HG03064 (cell line): Measurements from ENCODE around the gene ULBP2.
"Not testable (repeated sequence)": the region's sequence is repeated elsewhere in the genome, so short reads cannot be mapped to it uniquely, and the experiment has no call there.

ENCODE experiments used
- ATAC-seq: cut with Tn5 transposase; IDR thresholded peaks from one replicate; pipeline ENCODE4 v1.9.1; 2021; ENCODE audit warnings: low read depth; ENCODE audit not compliant: unreplicated experiment

The ULBP2 gene

DNA sequence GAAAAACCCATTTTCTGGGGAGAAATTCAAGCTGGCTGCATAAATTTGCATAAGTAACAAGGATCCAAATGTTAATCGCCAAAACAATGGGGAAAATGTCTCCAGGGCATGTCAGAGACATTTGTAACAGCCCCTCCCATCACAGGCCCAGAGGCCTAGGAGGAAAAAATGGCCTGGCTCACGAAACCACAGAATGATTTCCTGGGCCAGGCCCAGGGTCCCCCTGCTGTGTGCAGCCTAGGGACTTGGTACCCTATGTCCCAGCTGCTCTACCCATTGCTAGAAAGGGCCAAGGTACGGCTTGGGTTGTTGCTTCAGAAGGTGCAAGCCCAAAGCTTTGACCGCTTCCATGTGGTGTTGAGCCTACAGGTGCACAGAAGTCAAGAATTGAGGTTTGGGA lies 33.3 kb upstream of the ULBP2 start:
- not testable (repeated sequence) for ATAC-seq

GRCh38 chr6:149909701-149910470 lies 31.9 kb upstream of the ULBP2 start:
- no peak for ATAC-seq

DNA sequence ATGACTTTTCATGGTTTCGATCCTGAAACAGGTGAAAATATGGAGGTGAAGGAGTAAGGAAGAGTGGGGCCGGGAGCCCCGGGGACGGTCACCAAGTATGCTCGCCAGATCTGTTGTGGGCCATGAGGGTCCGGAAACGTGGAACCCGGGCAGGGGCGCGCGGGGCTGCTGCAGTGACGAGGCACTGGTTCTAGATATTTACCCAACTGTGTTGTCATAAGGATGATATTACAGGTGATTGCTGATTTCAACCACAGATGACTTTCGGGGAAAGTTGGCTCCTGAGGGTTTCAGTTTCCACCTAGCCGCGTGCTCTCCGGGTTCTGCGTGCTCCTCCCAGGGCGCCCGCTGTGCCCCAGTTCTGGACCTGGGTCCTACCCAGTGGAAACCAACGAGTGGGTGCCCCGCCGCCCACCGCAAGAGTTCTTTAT lies 31.1 kb upstream of the ULBP2 start:
- ATAC-seq: no peak

DNA sequence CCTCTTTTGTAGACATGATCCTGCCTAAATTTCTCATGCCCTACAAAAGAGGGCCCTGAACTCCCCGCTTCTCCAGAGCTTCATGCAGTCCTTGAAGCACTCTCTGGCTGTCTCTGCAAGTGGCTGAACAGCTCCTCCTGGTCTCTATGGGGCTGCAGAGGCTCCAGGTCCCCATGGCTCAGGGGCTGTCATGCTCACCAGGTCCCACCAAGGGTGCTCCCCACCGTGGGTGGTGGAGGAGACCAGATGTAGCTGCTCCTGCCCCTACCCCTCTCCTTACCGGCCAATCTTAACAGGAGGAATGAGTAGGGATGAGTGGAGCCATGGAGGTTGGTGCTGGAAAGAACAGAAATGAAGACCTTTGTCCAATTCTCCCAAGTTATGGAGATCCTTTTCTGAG lies 29.1 kb upstream of the ULBP2 start:
- ATAC-seq: not testable (repeated sequence)

- no peak for ATAC-seq
These were observed 28.7 kb upstream of the ULBP2 start for GRCh38 chr6:149913085-149913484.

DNA sequence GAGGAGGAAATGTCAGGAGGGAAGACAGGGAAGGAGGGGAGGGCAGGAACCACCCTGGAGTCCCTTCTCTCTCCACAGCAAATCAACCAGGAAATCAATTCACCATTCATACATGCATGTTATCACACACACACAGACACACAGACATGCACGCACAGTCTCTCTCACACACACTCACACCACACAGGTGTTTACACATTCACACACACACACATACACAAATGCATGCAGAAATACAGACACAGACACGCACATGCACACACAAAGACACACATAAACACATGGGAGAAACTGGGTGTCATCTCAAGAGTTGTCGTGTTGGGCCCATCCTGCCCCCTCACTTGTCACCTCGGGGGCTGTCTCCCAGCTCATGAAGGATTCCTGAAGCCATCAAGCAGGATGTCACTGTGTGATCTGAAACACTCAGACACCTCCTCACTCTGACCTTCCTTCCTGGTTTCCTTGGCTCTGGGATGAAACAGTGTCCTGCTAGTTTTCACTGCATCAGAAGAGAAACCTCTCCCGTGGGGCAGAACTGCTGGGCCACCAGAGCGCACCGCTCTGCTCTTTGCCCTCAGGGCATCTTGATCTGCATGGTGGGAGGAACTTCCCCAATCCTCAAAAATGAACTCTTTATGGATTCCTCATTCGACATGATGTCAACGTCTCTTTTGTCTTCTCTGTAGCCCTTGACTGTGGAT lies 28.1 kb upstream of the ULBP2 start:
- ATAC-seq: no peak

- no peak for ATAC-seq
These were observed 25.6 kb upstream of the ULBP2 start for GRCh38 chr6:149915970-149916865.

DNA sequence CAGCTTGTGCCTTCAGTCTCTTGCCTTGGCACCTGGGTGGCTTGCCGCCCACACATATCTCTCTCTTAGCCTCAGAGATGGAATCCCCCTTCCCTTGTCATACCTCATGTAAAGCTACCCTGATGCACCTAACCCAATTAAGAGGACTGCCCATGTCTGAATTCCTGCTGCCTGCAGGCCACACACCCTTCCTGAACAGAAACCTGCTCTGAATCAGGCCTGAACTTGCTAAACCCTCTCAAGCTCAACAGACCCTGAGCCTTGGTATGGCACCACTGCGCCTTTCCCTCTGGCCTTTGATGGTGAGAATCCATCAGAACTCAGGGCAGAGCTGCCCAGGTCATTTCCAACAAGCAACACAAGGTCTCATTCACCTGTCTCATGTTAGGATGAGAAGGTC lies 24.1 kb upstream of the ULBP2 start:
- ATAC-seq: no peak

DNA sequence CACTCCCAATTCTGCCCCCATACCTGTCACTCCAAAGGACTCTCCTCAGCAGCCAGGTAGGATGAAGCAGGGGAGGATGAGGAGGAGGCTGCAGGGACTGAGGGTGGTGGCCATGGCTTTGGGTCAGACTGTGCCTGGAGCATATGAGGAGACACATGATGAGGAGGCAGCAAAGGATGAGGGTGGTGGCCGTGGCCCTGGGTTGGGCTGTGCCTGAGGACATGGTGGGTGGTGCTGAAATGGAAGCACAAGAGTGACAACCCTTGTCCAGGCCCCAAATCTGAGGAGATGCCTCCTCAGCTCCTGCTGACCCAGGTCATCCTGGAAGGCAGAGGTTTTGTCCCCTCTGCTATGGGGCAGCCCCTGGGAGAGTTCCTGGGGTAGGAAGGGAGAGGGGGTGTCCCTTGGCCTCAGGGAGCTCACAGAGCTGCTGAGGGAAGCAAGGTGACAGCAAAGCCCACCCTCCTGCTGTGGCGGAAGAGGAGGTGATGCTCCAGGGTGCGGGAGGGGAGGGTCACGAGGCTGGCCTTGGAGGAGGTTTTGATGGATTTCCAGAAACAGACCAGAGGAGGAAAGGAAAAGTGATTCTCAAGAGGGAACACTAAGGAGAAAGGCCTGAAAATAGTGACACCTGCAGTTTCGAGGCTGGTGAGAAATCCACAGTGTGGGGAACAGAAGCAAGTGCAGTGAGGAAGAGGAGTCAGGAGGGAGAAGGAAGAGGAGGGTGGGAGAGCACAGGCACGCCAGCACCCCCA lies 23.5 kb upstream of the ULBP2 start:
- ATAC-seq: no peak

- ATAC-seq: not testable (repeated sequence)
These were observed 22.5 kb upstream of the ULBP2 start for GRCh38 chr6:149919126-149919833.

DNA sequence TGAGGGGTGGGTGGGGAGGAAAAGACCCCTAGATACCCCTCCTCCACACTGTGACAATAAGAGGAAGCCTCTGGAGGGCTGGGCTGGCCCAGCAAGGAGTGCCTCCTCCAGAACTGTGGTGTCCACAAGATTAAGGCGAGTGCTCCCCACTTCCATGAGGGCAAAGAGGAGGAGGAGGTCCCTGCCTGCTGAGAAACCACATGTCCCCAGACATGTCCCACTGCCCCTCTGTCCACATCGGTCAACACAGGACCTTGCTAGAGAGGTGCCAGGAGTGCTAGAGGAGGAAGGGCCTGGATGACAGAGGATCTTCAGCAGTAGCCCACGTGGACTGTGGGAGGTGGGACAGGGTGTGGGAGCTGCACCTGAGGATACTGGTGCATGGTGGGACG lies 22.0 kb upstream of the ULBP2 start:
- ATAC-seq: no peak

DNA sequence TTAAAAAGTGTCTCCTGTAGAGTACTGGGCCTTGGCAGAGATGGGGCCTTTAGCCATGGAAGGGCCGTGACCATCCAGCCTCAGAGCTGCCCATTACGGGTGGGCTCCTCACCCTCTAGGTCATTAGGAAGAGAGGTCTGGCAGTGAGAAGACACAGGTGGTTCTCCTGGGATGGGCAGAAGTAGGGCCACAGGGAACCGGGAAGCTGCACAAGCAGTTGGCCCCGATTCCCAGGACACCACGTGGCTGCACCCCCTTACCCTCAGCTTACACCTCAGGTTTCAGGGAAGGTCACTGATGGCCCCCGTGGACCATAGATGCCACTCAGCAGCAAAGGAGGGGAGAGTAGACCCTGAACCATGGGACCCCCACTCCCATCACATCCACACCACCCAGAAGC lies 20.5 kb upstream of the ULBP2 start:
- no peak for ATAC-seq

DNA sequence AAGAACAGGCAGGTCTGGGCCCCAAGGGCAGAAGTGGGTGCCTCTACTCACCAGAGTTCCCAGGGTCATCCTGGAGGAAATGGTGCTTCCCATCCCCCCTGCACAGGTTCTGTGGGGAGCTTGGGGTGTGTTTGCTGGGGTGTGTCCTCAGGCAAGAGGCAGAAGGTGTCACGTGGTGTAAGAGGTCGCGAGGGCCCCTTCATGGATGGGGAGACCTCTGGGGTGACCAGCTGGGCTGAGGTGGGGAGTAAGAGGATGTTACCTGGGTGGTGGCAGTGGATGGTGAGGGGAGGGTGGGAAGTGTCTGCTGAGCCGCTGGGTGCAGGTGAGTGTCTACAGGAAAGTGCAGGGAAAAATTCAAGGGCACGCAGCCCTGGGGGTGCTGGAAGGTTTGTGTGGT lies 19.7 kb upstream of the ULBP2 start:
- not testable (repeated sequence) for ATAC-seq

DNA sequence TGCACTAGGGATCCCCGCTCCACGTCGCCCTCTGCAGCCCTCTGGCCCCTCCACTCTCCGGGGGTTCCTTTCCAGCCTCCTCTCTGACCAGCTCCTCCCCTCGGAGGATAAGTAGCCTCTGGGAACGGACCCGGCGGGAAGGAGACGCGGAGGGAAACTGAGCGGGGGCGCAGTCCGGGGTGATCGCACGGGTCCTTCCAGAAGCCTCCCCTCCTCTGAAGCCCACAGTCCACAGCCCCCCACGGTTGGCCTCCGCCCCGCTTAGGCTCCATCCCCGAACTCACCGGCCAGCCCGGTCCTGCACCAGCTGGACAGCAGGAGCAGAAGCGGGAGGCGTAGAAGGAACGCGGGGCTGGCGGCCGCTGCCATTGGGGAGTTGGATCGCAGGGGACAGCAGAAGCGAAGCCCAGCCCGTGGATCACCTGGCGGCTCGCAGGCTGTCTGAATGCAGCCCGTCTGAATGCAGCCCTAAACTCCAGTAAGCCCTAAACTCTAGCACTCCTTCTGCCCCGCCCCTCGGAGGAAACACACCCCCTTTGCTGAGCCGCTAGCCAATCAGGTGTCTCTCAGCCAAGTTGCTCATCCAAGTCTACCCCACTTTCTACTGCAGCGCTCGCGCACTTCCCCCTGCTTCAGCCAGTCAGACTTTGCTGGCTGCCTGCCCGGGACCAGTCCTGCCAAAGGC lies 19.0 kb upstream of the ULBP2 start, which contains the start of gene RAET1G:
RAET1G (minus strand) TSS at position 480 of the 685 bp plus-strand sequence; CDS start at position 369, 111 bp downstream.
- ATAC-seq: no peak

DNA sequence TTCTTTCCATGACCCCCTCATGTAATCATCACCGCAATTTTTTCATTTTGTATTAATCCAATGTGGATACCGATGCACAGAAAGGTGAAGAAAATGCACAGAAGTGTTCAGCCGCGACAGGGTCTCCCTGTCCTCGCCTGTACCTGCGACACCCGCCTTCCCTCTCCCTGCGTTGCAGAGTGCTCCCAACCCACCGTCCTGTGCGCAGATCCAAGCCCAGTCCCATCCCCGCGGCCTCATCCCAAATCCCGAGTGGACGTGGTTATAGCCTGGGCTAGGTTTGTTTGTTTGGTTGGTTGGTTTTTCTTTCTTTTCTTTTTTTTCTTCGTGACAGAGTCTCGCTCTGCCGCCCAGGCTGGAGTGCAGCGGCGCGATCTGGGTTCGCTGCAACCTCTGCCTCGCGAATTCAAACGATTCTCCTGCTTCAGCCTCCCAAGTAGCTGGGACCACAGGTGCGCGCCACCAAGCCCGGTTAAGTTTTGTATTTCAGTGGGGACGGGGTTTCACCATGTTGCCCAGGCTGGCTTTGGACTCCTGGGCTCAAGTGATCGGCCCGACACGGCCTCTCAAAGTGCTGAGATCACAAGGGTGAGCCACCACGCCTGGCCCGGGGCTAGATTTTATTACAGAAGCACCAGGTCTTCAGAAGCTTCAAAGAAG lies 18.4 kb upstream of the ULBP2 start:
- no peak for ATAC-seq

- no peak for ATAC-seq
These were observed 17.4 kb upstream of the ULBP2 start for GRCh38 chr6:149924206-149924932.

DNA sequence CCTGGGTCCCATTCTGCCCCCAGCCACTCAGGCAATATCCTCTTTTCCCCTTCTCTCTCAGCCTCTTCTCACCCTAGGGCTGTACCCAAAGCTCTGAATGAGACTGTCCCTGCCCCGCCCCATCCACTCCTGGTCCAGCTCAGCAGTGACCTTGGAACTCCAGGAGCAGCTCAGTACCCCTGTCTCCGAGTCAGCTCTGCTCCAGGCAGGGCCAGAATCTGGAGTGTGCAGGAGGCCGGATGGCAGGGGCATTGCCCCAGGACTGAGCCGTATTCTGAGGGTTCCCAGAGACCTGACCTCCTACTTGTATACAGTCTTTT lies 16.9 kb upstream of the ULBP2 start:
- no peak for ATAC-seq
